Neural progenitor cell (in vitro differentiated cells): Measurements from ENCODE around the gene FASTKD3.

Experiments used
- CTCF ChIP-seq: fragments of 200-600 bp; sonication (generic); IDR thresholded peaks from 2 replicates; pipeline ENCODE4 v1.5.1; 2017; ENCODE audit warnings: antibody characterized with exemption, mild to moderate bottlenecking
- EZH2 ChIP-seq: fragments of 200-600 bp; sonication (generic); IDR thresholded peaks from 2 replicates; pipeline ENCODE4 v1.6.1; 2017; ENCODE audit warnings: antibody characterized with exemption, mild to moderate bottlenecking, moderate library complexity

- TF ChIP-seq CTCF (peak; percentile 87), EZH2 (no peak)
Measured at GRCh38 chr5:7856855-7857254, 12.0 kb downstream of the FASTKD3 start.
